ENCODE measurements around the gene PTPRE. TPM values are rescaled to one million over a fixed set of nuclear protein-coding genes. Genes with fewer than 3 reads are reported as not detected.

Gene PTPRE
- polyA plus RNA-seq, 1 of the 3 experiments (the other 2 are of a cell fraction): 11.8 TPM

DNA sequence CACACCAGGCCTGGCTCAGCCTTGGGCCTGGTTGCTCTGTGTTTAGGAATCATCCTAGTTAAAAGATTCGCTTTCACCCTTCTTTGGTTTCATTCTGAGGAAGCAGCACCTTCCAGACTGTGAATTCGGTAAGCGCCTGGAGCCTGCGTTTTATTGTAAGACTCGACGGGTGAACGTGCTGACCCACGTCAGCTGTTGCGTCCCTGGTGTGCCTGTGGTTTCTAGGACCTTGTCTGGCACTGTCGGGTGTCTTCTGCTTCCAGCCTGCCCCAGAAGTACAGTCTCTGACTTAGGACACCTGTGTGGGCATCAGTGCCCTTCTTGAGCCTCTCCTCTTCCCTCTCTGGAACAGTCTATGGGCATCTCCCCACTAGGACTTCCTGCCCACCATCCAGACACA lies 193.0 kb downstream of the PTPRE start:
- H4K20me1 ChIP-seq (ENCODE audit: insufficient read depth): peaks cover 9% of the 10 kb centered on the region; the same call in 1 of the 2 replicates
- H3K9me3 ChIP-seq: no peaks in the 10 kb centered on the region
- no peak overlapping the region for H3K9ac ChIP-seq
- no peak overlapping the region for H2AFZ ChIP-seq (ENCODE audit: low read depth)
- POLR2A ChIA-PET: no interaction called here
- H3K9me2 ChIP-seq: no peaks in the 10 kb centered on the region
- no peak overlapping the region for H3K4me2 ChIP-seq
- no peaks in the 10 kb centered on the region; a peak in 1 of 4 replicates for H3K4me1 ChIP-seq (ENCODE audit: control insufficient read depth in 1 of 2, insufficient read depth in 2 of 2, low read depth in 1 of 2, low read length in 1 of 2)
- no peak overlapping the region for H3K27ac ChIP-seq (ENCODE audit: low read depth in 2 of 2, low read length in 1 of 2)
- H3K4me3 ChIP-seq (ENCODE audit: low read depth in 2 of 2, low read length in 1 of 2): no peak overlapping the region
- CTCF ChIA-PET: interaction anchor here (1.3 kb wide), 1 partner anchor 11 kb away, joined by 4 read pairs; no protein-coding TSS in a partner anchor
- H3K36me3 ChIP-seq (replicated peaks in 1 of 2; ENCODE audit: control insufficient read depth in 1 of 2, insufficient read depth in 2 of 2, low read length in 1 of 2): peaks cover 9 to 65% of the 10 kb centered on the region in 2 experiments
- H3K27me3 ChIP-seq (ENCODE audit: insufficient read depth): no peaks in the 10 kb centered on the region
- no peaks in the 10 kb centered on the region; the same call in 1 of the 2 replicates for H3K79me2 ChIP-seq (ENCODE audit: insufficient read depth)
- 100% methylated on average over 2 of the region's 10 CpGs for WGBS (ENCODE audit: low lambda C conversion rate)
- H3F3A ChIP-seq (replicated peaks; ENCODE audit: insufficient read depth): peaks cover 3% of the 10 kb centered on the region
- TF ChIP-seq, protein P1, sequence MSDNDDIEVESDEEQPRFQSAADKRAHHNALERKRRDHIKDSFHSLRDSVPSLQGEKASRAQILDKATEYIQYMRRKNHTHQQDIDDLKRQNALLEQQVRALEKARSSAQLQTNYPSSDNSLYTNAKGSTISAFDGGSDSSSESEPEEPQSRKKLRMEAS (IDR thresholded peaks at IDR 0.05; ENCODE audit: low read depth): no peak
- no peak for TF ChIP-seq SMC3 (IDR thresholded peaks at IDR 0.05; ENCODE audit: low read depth, low read length)
- TF ChIP-seq, protein P2, sequence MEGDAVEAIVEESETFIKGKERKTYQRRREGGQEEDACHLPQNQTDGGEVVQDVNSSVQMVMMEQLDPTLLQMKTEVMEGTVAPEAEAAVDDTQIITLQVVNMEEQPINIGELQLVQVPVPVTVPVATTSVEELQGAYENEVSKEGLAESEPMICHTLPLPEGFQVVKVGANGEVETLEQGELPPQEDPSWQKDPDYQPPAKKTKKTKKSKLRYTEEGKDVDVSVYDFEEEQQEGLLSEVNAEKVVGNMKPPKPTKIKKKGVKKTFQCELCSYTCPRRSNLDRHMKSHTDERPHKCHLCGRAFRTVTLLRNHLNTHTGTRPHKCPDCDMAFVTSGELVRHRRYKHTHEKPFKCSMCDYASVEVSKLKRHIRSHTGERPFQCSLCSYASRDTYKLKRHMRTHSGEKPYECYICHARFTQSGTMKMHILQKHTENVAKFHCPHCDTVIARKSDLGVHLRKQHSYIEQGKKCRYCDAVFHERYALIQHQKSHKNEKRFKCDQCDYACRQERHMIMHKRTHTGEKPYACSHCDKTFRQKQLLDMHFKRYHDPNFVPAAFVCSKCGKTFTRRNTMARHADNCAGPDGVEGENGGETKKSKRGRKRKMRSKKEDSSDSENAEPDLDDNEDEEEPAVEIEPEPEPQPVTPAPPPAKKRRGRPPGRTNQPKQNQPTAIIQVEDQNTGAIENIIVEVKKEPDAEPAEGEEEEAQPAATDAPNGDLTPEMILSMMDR (IDR thresholded peaks at IDR 0.05): no peak
- no peak for TF ChIP-seq RAD21 (IDR thresholded peaks at IDR 0.05; ENCODE audit: low read length)
- no peak for TF ChIP-seq CHD2 (IDR thresholded peaks at IDR 0.05; ENCODE audit: low read length, partially characterized antibody)
- DNase-seq: no peak

DNA sequence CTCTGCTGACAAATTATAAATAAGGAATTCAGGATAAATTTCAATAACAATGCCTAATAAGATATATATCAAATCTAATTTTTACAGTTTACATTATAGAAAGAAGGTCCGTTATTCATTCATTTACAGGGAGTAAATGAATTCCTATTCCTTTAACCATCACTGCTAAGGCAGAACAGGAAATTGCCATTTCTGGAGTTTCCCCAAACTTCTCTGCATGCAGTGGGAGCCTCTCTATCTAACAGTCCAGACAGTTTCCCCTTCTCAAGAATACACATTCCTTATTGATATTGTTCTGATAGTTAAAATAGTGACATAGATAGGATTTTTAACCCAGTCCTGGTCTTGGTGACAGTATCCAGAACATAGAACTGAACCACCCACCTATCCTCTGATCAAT lies 195.0 kb downstream of the PTPRE start:
- no peaks in the 10 kb centered on the region for H3K9me3 ChIP-seq
- no peak overlapping the region for H3K27ac ChIP-seq (ENCODE audit: low read depth in 2 of 2, low read length in 1 of 2)
- H3K36me3 ChIP-seq (replicated peaks in 1 of 2; ENCODE audit: control insufficient read depth in 1 of 2, insufficient read depth in 2 of 2, low read length in 1 of 2): peaks cover 15 to 76% of the 10 kb centered on the region in 2 experiments
- WGBS (ENCODE audit: low lambda C conversion rate): 81% methylated on average over 1 of the region's 1 CpG
- H2AFZ ChIP-seq (ENCODE audit: low read depth): no peak overlapping the region
- no peak overlapping the region for H3K4me3 ChIP-seq (ENCODE audit: low read depth in 2 of 2, low read length in 1 of 2)
- H3K4me1 ChIP-seq (ENCODE audit: control insufficient read depth in 1 of 2, insufficient read depth in 2 of 2, low read depth in 1 of 2, low read length in 1 of 2): no peaks in the 10 kb centered on the region; a peak in 1 of 4 replicates
- H3F3A ChIP-seq (replicated peaks; ENCODE audit: insufficient read depth): no peaks in the 10 kb centered on the region
- no peak overlapping the region for H3K9ac ChIP-seq
- no peaks in the 10 kb centered on the region for H3K9me2 ChIP-seq
- no peaks in the 10 kb centered on the region for H3K27me3 ChIP-seq (ENCODE audit: insufficient read depth)
- ChIA-PET POLR2A (interaction anchor here (0.6 kb wide), 1 partner anchor 21 kb away, joined by 3 read pairs; no protein-coding TSS in a partner anchor), CTCF (interaction anchor here (2.9 kb wide), 1 partner anchor 47 kb away, joined by 9 read pairs; no protein-coding TSS in a partner anchor)
- H4K20me1 ChIP-seq (ENCODE audit: insufficient read depth): peaks cover 4% of the 10 kb centered on the region; the same call in 1 of the 2 replicates
- TF ChIP-seq, protein P1 (IDR thresholded peaks at IDR 0.05; ENCODE audit: low read depth): no peak
- TF ChIP-seq EZH2phosphoT487 (IDR thresholded peaks at IDR 0.05; ENCODE audit: borderline replicate concordance, low read depth): no peak
- TF ChIP-seq RAD21 (IDR thresholded peaks at IDR 0.05; ENCODE audit: low read length): no peak
- TF ChIP-seq FOXJ3 (CRISPR knock-in tag; IDR thresholded peaks at IDR 0.05): no peak
- no peak for TF ChIP-seq GABPA (IDR thresholded peaks at IDR 0.05; ENCODE audit: low read depth)
- no peak for TF ChIP-seq JUND (IDR thresholded peaks at IDR 0.05)
- no peak for TF ChIP-seq MXI1 (IDR thresholded peaks at IDR 0.05; ENCODE audit: low read depth, low read length)
- no peak for TF ChIP-seq FOXM1 (IDR thresholded peaks at IDR 0.05; ENCODE audit: low read depth)
- TF ChIP-seq RCOR1 (IDR thresholded peaks at IDR 0.05; ENCODE audit: low read length): no peak
- no peak for TF ChIP-seq SIN3A (IDR thresholded peaks at IDR 0.05; ENCODE audit: borderline replicate concordance, low read depth, low read length)
- no peak for TF ChIP-seq MEF2A (IDR thresholded peaks at IDR 0.05; ENCODE audit: borderline replicate concordance, low read depth)
- no peak for TF ChIP-seq GATA2 (CRISPR knock-in tag; IDR thresholded peaks at IDR 0.05)
- no peak for DNase-seq
- H3K79me2 ChIP-seq (ENCODE audit: insufficient read depth): peaks cover 2% of the 10 kb centered on the region; the same call in 1 of the 2 replicates
- H3K4me2 ChIP-seq: no peak overlapping the region
